HUDEP-2 (cell line): ENCODE measurements around the gene KYAT1.
"Not testable (repeated sequence)": the region's sequence is repeated elsewhere in the genome, so short reads cannot be mapped to it uniquely, and the experiment has no call there.

ENCODE experiments used
- DNase-seq, 76 experiments: peaks; one replicate each; lab custom pipeline; 2025; ENCODE audit not compliant: unreplicated experiment in 76 of 76; lab: John Stamatoyannopoulos, UW

Gene KYAT1

DNA sequence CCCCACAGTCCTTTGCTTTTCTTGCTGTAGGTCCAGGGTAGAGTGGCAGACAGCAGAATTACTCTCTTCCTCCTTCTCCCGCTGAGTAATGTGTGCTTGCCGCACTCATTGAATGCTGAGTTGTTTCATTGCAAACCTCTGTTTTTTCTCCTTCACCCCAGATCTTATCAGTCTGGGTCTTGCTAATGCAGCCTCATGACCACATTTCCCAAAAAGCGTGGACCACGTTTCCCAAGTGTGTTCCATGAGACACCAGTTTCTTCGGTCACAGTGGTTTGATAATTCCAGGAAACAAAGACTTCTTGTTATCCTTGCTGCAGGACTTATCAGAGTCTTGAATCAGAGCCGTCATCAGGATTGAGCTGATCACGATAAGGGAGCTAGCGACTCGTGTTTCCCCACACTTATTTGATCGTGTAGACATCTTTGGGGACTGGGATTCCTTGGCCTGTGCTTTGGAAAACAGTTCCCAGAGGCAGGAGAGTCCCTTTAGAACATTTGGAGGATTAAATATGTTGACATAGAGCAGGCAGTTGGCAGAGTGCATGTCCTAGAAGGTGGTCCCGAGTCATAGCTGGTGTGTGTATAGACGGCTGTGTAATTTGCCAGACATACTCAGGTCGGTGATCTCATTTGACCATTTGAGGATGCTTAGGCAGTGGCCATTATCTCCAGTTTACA lies 4.6 kb upstream of the KYAT1 start:
- peak in 1 of 76 experiments; percentile 19 for DNase-seq

DNA sequence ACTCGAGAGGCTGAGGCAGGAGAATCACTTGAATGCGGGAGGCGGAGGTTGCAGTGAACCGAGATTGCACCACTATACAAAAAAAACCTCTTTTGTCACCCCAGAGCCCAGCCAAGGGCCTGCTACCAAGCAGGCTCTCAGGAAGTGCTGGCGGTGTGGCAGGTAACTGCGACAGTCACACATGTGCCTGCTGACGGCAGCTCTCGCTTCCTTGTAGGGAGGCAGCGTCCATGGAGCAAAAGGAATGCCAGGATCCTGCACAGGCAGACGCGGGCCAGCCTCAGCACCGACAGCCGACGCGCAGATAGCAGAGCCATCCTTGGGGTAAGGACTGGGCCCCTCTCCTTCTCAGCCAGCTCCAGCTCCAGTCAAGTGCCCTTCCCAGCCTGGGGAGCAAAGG lies 4.0 kb upstream of the KYAT1 start:
- no peak for DNase-seq

DNA sequence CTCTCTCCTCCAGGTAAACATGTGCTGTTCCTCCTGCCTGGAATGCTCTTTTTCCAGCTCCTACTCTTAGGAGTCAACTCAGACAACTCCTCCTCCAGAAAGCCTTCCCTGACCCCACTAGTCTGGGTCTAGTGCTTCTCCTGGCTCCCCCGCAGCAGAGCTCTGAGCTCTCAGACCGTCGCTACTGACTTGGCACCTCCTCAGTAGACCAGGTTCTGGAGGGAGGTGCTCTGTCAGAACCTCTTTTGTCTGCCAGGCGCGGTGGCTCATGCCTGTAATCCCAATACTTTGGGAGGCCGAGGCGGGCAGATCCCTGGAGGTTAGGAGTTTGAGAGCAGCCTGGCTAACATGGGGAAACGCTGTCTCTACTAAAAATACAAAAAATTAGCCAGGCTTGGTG lies 3.6 kb upstream of the KYAT1 start:
- no peak for DNase-seq

DNA sequence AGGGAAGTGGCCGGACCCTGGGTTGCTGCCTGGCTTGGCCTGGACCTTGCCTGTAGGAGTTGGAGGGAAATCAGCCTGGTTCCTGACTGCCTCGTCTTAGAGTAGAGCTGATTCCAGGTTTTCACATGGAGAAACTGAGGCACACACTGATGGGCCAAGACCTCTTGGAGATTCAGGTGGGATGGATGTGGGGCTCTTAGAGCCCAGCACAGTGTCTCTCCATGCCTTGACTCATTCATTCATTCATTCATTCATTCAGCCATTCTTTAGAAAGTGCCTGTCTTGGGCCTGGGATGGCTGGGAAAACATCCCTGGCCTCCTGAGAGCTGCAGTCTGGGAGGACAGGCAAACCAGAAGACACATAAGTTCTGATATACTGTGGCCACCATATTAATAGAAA lies 2.4 kb upstream of the KYAT1 start:
- no peak for DNase-seq

DNA sequence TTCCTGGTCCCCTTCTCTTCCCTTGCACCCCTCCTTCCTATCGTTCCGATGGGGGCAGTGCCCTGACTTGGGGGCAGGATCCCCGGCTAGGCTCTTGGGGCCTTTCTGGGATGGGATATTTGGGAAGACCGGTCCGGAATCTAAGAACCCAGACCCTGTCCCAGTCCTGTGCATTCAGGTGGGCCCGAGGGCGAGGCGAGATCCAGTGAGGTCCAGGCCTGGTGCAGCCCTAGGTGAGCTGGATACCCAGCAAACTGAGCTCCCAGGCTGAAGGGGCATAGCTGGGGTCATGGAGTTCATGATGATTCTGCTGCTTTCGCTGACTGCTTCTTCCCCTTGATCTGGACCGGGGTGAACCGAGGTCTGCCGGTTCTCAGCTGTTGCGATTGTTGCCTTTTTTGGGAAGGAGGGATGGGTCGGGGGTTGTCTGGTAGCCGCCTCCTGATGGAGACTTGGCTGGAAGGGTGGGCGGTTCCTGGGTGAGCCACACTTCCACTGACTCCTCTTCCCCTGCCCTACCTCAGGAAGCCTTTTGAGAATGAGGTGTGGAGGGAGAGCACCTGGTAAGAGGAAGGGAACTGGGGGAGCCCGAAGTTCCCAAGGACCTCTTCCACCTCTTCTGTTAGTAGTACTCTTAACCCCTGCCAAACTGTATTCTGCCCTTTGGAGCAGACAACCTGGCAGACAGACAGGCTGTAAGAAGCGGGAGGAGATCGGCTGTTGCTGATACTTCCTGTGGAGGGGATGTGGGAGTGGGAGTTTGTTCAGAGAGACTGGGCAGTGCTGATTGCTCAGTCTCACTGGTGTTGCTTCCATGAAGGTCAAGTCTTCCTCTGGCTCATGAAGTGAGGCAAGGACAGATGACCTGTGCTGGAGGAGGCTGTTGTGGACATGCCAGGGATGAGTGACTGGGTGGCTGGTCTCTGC lies 1.2 kb upstream of the KYAT1 start:
- DNase-seq: peak in 1 of 76 experiments; percentile 17

DNA sequence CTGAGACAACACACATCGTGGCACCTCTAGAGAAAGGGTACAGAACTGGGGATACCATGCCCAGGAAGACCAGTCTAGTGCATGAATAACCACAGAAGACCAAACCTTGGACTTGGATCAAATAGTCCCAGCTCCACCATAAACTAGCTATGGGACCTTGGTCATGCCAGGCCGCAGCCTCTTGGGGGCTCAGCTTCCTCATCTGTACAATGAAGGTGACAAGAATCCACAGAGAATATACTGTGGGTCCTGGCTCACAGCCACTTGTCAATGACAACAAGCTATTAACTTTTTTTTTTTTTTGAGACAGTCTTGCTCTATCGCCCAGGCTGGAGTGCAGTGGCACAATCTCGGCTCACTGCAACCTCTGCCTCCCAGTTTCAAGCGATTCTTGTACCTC lies 3.9 kb downstream of the KYAT1 start:
- DNase-seq: peak in 15 of 76 experiments; percentile 8 to 43 (median 25)

DNA sequence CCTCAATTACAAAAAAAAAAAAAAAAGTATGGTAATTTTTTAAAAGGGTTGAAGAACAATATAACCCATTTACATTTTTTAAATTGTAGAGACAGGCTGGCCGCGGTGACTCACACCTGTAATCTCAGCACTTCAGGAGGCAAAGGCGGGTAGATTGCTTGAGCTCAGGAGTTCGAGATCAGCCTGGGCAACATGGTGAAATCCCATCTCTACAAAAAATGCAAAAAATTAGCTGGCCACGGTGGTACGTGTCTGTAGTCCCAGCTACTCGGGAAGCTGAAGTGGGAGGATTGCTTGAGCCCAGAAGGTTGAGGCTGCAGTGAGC lies 10.8 kb downstream of the KYAT1 start:
- not testable (repeated sequence) for DNase-seq

DNA sequence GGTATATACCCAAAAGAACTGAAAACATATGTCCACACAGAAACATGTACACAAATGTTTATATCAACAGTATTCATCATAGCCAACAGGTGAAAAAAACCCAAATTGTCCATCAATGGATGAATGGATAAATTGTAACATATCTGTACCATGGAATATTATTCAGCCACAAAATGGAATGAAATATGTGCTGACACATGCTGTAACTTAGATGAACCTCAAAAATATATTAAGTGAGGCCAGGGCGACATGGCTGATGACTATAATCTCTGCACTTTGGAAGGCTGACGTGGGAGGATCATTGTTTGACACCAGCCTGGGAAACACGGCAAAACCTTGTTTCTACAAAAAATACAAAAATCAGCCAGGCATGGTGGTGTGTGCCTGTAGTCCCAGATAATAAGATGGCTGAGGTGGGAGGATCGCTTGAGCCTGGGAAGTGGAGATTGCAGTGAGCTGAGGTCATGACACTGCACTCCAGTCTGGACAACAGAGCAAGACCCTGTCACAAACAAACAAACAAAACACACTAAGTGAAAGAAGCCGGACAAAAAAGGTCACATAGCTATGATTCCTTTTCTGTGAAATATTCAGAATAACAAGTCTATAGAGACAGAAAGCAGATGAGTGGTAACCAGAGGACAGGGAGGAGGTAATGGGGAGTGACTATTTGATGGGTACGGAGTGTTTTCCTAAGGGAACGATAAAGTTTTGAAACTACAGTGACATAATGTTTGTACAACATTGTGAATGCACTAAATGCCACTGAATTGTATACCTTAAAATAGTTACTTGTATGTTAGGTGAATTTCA lies 11.4 kb downstream of the KYAT1 start:
- no peak for DNase-seq

DNA sequence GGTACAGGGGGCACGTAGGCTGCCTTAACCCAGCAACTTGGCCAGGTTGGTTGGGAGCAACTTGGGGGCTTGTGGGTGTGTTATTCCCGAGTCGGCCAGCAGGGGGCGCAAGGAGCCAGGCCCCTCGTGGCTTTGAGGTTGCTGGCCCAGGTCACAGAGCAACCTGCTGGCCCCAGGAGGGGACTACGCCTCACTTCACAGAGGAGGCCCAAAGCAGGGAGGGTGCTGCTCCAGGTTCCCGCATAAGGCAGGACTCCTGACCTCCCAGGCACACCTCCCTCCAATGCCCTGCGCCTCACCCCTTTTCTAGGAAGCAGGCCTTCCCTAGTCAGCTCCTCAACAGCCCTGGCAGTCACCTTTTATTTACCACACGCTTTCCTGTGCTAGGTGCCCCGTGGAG lies 18.1 kb downstream of the KYAT1 start:
- DNase-seq: peak in 69 of 76 experiments; percentile 14 to 82 (median 62)

DNA sequence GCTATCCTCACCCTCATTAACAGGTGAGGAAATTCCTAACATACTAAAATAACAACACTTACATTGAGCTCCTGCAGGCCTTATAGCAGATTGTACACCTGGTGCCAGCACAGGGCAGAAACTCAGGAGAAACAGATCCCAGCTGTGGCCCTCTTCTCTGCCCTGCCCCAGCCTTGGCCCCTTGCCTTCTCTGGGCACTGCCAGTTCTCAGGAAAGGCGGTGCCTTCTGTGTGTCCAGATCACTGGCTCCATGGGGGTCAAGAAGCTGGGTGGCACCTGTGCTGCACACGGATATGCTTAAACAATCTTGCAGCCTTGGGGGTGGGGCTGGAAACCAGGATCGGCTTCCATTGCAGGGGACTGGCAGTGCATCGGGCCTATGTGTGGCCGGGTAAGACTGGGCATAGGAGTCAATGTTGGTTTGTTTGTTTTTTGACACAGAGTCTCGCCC lies 19.3 kb downstream of the KYAT1 start:
- DNase-seq: no peak

DNA sequence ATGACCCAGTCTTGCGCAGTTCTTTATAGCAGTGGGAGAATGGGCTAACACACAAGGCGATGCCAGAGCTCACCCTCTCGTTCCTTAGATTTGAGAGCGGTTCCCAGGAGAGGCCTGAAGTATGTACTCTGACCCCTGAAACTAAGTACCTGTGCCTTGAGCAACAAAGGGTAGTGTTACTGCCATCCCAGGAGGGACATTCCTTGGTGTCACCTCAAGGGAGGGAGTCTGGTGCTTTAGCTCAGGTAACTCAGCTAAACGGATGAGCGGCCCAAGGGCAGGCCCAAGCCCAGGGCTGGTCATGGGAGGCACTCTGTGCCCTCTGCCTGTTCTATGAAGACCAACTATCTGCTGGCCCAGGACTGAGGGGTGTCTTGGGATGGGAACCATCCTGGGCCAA lies 20.2 kb downstream of the KYAT1 start:
- DNase-seq: no peak

DNA sequence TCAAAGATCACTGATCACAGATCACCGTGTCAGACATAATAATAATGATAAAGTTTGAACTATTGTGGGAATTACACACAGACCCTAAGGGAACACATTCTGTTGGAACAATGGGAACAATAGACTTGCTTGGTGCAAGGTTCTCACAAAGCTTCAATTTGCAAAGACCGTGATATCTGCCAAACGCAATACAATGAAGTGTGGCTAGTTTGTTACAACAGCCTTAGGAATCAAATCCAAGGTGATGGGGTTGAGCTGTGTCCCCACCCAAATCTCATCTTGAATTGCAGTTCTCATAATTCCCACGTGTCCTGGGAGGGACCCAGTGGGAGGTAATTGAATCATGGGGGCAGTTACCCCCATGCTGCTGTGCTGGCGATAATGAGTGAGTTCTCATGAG lies 20.8 kb downstream of the KYAT1 start:
- DNase-seq: no peak

DNA sequence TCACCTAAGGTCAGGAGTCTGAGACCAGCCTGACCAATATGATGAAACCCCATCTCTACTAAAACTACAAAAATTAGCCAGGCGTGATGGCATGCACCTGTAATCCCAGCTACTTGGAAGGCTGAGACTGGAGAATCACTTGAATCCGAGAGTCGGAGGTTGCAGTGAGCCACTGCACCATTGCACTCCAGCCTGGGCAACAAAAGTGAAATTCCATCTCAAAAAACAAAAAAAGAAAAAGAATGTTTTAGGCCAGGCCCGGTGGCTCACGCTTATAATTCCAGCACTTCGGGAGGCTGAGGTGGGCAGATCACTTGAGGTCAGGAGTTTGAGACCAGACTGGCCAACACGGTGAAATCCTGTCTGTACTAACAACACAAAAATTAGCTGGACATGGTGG lies 23.3 kb downstream of the KYAT1 start:
- not testable (repeated sequence) for DNase-seq

DNA sequence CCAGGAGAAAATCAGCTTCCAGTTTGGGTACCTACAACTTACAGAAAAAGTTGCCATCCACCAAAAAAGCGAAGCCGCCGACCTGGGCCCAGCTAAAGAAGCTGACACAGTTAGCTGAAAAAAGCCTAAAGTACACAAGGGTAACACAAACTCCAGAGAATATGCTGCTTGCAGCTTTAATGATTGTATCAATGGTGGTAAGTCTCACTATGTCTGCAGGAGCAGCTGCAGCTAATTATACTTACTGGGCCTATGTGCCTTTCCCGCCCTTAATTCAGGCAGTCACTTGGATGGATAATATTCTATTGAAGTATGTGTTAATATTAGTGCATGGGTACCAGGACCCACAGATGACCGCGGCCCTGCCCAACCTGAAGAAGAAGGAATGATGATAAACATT lies 27.3 kb downstream of the KYAT1 start:
- not testable (repeated sequence) for DNase-seq

DNA sequence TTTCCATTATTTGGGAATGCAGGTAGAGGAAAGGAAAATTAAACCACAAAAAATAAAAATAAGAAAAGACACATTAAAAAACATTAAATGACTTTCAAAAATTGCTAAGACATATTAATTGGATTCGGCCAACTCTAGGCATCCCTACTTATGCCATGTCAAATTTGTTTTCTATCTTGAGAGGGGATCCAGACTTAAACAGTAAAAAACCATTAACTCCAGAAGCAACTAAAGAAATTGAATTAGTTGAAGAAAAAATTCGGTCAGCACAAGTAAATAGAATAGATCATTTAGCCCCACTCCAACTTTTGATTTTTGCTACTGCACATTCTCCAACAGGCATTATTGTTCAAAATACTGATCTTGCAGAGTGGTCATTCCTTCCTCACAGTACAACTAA lies 29.1 kb downstream of the KYAT1 start:
- not testable (repeated sequence) for DNase-seq

DNA sequence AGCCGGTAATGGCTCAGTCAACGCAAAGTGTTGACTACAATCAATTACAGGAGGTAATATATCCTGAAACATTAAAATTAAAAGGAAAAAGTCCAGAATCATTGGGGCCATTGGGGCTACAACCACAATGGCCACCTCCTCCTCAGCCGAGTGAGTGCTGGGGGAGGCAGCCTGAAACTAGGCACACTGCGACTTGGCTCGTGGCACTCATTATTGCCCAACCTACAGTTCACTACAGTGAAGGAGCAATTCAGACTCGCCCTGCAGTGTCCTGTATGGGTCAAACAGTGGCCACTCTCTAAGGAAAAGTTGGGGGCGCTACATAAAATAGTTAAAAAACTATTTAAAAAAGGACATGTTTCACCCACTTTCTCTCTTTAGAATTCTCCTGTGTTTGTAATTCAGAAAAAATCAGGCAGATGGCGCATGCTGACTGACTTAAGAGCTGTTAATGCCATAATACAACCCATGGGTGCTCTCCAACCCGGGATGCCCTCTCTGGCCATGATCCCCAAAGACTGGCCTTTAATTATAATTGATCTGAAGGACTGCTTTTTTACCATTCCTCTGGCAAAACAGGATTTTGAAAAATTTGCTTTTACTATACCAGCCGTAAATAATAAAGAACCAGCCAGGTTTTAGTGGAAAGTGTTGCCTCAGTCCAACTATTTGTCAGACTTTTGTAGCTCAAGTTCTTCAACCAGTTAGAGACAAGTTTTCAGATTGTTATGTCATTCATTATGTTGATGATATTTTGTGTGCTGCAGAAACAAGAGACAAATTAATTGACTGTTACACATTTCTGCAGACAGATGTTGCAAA lies 29.8 kb downstream of the KYAT1 start:
- DNase-seq: peak in 38 of 76 experiments; percentile 3 to 65 (median 28)

DNA sequence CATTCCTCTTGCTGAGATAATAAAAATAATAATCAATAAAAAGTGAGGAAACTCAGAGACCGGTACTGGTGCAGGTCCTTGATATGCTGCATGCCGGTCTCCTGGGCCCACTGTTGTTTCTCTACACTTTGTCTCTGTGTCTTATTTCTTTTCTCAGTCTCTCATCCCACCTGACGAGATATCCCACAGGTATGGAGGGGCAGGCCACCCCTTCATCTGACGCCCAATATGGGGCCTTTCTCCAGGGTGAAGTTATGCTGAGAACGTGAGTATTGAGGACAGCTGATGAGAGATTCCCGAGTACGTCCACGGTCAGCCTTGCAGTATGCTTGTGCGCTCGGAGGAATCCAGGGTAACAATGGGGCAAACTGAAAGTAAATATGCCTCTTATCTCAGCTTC lies 30.7 kb downstream of the KYAT1 start:
- DNase-seq: not testable (repeated sequence)

DNA sequence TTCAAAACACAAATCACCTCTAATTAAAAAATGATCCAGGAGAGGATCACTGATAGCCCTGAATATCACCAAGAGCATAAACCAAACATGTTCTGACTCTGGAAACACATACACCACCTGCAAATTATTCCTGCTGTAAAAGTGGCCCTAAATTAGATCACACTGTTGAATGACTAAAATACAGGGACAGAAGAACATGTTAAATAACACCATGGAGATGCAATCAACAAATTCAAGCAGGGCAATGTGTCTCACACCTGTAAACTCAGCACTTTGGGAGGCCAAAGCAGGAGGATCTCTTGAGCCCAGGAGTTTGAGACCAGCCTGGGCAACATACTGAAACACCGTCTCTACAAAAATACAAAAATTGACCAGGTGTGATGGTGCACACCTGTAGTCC lies 33.9 kb downstream of the KYAT1 start:
- no peak for DNase-seq

DNA sequence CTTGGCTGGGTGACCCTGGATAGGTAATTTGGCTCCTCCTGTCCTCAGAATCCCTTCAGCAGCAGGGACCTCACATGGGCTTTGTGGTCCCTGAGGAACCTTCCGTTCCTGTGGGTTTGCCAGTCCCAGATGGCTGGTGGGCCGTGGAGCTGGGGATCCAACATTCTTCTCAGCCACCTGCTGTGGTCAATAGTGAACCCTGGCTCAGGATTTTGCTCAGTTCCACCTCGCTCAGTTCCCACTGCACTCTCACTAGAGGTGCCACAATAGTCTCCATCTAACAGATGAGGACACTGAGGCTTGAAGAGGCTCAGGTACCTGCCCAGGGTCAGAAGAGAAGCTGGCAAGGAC lies 35.1 kb downstream of the KYAT1 start:
- DNase-seq: no peak

DNA sequence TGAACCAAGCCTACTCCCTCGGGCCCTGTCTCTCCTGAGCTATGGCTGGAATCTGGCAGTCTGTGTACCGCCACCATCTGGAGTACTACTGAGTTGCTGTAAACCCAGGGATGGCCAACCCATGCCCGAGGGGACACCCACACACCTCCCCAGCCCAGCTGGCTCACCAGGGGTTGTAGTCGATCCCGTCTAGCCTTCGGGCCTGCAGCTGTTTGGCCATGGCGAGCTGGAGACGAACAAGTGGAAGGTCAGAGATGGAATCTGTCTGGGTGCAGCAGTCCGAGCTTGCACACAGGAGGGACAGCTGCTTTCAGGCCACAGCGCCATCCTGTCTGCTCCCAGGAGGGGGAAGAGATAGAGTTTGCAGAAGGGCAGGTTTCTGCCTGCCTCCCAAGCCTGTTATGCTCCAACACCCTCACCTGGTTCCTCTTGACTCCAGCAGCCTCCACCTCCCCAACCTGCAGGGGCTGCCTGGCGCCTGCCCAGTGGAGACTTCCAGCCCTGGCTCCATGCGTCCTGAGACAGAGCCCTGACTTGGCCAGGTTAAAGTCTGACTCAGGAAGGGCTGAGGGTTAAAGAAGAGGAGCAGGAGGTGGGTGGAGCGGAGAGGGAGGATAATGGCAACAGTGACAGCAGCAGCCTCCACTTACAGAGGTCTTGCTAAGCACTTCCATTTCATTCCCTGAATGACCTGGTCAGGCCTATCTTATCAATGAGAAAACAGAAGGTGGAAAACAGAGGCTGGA lies 36.4 kb downstream of the KYAT1 start:
- no peak for DNase-seq
